Urothelium cell line (cell line): ENCODE measurements around the gene NKAPL.
A peak's percentile ranks its signal among the peaks of the same experiment; 100 is the strongest.

ENCODE experiments used
- DNase-seq: peaks from one replicate; pipeline ENCODE4 v3.0.0; 2011; ENCODE audit warnings: low spot score, mixed read lengths
- FAIRE-seq: peaks from 2 replicates; lab custom pipeline; 2011; peaks lifted over from hg19 to GRCh38; lab: Jason Lieb, UNC

Gene NKAPL

DNA sequence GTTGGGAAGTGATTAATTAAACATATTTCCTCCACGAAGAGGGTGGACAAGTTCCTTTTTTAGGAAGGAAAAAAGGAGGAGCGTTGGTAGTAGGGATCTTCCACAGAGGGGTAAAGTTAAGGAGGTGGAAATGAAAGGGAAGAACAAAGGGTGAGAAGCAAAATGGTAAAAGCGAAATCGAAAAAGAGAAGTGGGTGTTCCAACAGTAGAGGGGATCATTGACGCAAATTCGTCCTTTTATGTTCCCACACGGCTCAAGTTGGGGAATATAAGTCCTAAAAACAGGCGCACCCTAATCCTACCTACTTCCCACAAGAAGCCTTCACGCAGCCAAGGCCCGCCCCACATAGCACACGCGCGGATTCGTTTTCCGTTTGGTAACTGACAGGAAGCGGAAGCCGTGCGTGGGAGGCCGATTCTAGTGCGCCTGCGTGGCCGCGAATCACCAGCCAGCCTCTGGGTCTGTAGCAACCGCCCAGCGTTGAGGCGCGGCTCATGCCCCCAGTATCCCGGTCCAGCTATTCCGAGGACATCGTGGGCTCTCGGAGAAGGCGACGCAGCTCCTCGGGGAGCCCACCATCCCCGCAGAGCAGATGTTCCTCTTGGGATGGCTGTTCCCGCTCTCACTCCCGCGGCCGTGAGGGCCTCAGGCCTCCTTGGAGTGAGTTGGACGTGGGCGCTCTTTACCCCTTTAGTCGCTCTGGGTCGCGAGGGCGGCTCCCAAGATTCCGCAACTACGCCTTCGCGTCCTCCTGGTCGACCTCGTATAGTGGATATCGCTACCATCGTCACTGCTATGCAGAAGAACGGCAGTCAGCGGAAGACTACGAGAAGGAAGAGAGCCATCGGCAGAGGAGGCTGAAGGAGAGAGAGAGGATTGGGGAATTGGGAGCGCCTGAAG, at the start of gene NKAPL:
TSS of gene NKAPL (plus strand) at position 421 of the 901 bp plus-strand sequence. CDS start at position 496, 75 bp downstream.
- DNase-seq (no peak), FAIRE-seq (no peak)

- FAIRE-seq = no peak
- no peak for DNase-seq
Observed at GRCh38 chr6:28209753-28210535, 49.2 kb upstream of the NKAPL start.

DNA sequence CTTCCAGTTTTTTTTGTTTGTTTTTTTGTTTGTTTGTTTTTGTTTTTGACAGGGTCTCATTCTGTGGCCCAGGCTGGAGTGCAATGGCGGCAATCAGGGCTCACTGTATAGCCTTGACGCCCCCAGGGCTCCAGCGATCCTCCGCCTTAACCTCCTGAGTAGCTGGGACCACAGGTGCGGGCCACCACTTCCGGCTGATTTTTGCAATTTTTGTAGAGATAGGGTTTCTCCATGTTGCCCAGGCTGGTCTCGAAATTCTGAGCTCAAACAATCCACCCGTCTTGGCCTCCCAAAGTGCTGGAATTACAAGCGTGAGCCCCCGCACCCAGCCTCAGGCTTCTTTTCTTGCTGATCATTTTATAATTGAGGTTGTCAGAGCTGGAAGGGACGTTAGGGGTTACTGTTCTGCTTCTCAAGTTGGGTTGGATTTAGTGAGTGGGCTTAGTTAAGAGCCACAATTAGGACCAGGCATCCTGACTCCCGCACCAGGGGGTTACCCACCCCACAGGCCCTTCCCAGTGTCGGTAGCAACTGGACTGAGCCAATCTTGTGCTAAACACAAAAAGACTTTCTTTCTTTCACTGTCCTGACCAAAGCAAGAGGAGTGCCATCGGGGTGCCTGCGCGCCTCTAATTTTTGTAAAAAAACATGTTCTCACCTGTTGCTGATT, 47.1 kb upstream of the NKAPL start:
- FAIRE-seq (no peak), DNase-seq (peak; percentile 19)

GRCh38 chr6:28212510-28213212, 46.4 kb upstream of the NKAPL start:
- peak; percentile 66 for DNase-seq
- no peak for FAIRE-seq

- DNase-seq (no peak), FAIRE-seq (no peak)
Observed at GRCh38 chr6:28213213-28213523, 45.9 kb upstream of the NKAPL start.

- DNase-seq (no peak), FAIRE-seq (no peak)
Observed at GRCh38 chr6:28215425-28215824, 43.7 kb upstream of the NKAPL start.

DNA sequence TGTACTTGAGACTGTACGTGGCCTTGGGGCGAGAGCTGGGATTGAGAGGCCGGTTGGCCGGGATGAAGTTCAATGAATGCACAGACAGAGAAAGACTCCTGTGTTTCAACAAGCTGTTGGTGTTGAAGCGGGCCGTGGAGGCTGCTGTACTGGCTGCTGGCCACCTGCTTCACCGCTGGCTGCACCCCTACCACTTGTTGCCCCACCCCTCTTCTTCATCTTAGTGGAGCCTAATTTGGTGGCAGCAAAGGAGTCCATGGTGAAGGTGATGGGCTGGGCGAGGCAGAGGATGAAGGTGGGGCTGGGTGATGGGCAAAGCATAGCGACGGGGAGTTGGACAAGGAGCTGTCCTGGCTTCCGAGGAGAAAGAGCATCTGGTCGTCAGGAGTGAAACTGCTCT, 41.2 kb upstream of the NKAPL start:
- no peak for FAIRE-seq
- no peak for DNase-seq

DNA sequence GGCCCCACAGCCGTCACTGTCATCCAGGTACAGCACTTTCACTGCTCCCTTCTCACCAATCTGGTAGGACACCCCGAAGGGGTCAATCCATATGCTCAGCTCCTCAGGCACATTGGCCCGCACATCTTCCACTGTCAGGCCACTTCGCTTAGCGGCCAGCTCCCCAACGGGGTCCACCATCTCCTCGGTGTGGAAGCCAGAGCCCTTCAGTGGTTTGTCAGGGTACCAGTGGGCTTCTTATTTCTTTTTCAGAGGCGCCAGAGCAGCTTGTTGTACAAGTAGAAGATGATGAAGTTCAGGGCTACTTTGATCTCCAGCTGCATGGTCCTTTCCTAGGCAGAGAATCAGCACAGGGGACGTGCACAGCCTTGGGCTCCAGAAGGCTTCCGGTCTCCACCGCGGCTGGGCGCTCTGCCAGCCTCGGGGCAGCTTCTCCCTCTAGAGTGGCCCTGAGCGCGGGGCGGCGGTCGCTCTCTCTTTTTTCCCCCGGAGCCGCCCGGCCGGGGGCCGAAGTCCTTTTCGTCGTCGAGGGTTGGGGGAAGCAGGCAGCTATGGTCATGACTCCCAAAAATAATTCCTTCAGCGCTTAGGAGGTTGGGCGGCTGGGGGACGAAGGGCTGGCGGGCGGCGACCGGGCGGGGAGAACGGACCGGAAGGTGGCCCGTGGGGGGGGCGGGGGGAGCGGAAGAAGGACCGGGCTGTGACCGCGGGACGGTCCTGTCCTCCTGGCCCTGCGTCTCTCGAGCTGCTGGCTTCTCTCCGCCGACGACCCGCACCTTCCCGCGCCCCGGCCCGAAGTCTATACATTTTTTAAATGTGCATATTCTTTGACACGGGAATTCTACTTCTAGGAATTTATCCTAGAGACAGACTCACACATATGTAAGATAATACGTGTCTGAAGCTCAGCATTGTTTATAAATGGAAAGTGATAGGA, 40.5 kb upstream of the NKAPL start:
- DNase-seq (peak; percentile 88), FAIRE-seq (no peak)

DNA sequence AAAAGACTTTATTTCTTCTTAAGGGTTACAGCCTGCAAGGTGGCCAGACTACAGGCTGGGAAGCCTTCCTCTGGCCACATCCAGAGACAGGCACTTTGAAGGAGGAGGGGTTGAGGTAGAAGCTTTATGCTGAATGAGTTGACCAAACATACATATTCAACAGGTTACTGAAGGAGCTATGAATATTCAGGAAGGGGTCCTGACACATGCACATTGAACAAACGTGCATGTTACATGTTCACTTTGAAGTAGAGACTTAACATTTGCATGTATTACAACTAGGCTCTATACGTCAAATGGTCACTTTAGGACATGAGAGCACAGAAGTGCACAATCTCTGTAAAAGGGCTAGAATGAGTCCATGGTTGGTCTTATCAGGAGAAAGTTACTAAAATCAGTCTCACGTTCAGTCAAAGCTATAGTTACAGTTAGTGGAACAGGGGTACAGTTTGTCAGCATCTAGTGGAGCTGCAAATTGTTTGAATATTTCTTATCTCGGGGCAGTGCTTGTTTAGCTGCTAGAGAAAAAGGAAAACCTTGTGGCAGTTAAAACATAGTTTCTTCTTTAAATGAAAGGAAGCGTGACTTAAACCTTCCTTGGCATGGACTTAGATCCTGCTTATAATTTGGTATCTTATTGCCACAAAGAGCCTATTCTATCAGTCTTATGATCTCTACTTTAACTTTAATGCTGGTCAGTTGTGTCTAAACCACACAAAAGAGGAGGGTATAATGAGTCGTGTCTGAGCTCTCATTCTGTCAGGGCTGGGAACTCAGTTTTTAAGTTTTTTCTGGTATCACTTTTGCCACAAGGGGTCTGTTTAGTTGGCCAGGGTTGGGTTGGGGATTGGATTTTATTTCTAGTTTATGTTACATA, 38.6 kb upstream of the NKAPL start:
- DNase-seq (no peak), FAIRE-seq (no peak)

DNA sequence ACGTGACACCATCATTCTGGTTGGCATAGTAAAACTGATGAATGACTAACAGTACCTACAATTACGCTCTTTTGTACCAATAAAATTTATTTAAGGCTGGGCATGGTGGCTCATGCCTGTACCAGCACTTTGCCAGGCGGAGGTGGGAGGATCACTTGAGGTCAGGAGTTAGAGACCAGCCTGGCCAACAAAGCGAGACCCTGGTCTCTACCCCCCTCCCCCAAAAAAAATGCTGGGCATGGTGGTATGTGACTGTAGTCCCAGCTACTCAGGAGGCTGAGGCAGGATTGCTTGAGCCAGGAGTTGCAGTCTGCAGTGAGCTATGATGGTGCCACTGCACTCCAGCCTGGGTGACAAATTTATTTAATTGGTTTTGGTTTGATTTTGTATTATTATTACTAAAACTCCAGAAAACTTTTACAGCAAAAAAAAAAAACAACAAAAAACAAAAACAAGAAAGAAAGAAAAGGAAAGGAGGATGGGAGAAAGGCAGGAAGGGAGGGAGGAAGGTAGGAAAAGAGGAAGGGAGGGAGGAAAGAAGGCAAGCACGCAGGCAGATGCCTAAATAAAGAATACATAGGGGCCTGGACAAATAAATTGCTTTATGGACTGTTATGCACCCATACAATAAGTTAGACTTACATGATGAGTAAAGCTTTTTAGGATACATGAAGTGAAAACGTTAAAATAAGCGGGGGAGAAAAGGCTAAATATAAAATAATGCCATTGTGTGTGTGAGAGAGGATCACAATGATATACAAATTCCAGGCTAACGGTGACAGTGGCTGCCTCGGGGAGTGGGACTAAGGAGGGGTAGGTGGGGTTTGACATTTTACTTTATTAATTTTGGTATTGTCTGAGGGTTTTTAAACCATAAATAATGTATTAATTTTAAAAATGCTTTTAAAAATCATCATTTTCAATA, 34.7 kb upstream of the NKAPL start:
- DNase-seq (no peak), FAIRE-seq (no peak)

DNA sequence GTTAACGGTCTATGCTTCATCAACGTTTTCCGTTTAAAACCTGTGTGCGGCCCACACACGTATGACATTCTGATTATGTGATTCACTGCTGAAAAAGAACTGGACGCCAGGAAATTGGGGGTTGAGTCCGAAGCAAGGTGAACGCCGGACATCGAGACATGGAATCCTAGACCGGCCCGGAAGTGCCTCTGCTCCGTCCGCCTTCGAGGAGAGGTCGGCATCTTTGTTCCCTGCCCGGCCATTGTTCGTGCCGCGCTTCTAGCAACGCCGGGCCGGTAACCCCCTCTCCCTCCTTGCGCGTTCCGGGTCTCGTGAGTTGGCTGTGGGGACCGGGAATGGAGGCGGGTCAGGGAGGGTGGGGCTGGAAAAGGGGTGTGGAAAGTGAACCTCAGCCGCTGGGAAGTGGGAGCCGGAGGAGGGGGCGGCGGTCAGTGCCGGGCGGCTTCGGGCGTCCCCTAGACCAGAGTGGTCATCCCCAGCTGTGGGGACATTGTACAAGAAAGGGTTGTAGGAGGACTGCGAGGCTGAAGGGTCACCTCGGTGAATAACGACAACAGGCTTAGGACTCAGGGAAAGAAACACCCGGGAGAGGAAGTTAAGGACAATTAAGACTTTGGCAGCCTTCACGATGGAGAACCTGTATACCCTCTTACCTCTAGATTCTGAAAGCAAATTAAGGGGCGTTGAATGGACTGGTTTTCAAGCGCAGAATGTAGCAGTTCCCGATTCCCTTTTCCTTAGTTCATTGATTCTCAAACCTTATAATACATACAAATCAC, 33.9 kb upstream of the NKAPL start, which contains the start of gene ZSCAN9:
TSS of gene ZSCAN9 (plus strand) at position 220 of the 779 bp plus-strand sequence. CDS start 1,810 bp downstream, outside the sequence.
- no peak for FAIRE-seq
- peak; percentile 86 for DNase-seq

GRCh38 chr6:28226460-28226859, 32.6 kb upstream of the NKAPL start:
- FAIRE-seq (no peak), DNase-seq (no peak)

GRCh38 chr6:28232785-28233184, 26.3 kb upstream of the NKAPL start:
- FAIRE-seq = no peak
- no peak for DNase-seq

DNA sequence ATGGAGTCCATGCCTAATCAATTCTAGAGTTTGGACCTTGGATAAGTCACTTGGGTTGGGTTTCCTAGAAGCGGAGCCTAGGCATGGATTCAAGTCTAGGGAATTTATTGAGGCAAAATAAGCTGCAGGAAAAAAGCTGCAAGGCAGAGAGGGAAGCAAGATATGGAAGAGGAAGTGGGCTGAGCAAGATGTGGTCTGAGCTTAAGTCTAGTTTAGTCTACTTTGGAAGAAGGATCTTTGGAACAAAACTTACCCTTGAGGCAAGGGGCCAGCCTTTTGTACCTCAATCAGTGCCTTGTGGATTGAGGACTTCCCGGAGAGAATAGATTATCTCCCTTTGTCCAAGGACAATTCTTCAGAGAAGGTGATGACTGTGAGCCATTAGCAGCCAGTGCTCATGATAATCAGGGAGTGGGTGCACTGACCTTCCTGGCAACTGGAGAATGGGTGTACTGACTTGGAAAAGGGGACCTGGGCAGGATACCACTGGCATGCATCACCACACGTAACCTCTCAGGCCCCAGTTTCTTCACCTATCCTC, 23.1 kb upstream of the NKAPL start:
- DNase-seq = no peak
- no peak for FAIRE-seq

- DNase-seq (no peak), FAIRE-seq (no peak)
Observed at GRCh38 chr6:28239636-28240035, 19.5 kb upstream of the NKAPL start.

GRCh38 chr6:28240471-28240870, 18.6 kb upstream of the NKAPL start:
- no peak for FAIRE-seq
- no peak for DNase-seq

GRCh38 chr6:28243946-28244345, 15.2 kb upstream of the NKAPL start:
- DNase-seq (no peak), FAIRE-seq (no peak)
